Breast epithelium (tissue), 4 donors: ENCODE data around the gene PPP1R37. TPM values are rescaled to one million over a fixed set of nuclear protein-coding genes. Genes with fewer than 3 reads are reported as not detected.

Experiments used
- DNase-seq, 2 donors: peaks; one replicate each; pipeline ENCODE4 v3.0.0-alpha.2; 2019; ENCODE audit warnings: low spot score in 2 of 2
- H3K27ac ChIP-seq, 2 donors: fragments of 200-600 bp; sonication (generic) in 1 of 2; one replicate each; pipeline ENCODE4 v1.5.1; 2016 to 2019; ENCODE audit warnings: mild to moderate bottlenecking in 1 of 2
- H3K27me3 ChIP-seq, 2 donors: fragments of 200-600 bp; sonication (generic) in 1 of 2; one replicate each; pipeline versions ENCODE4 v1.5.1 to v1.6.0; 2017 to 2019; ENCODE audit warnings: control low read depth in 1 of 2, mild to moderate bottlenecking in 1 of 2
- H3K36me3 ChIP-seq: fragments of 200-600 bp; one replicate; pipeline ENCODE4 v1.5.1; 2019
- H3K4me1 ChIP-seq, 2 donors: fragments of 200-600 bp; sonication (generic); one replicate each; pipeline ENCODE4 v1.5.1; 2016 to 2019; ENCODE audit warnings: control low read depth in 1 of 2
- H3K4me3 ChIP-seq, 3 donors: fragments of 200-600 bp; sonication (generic); 1 replicate in 2 of 3; 2 replicates in 1 of 3; pipeline ENCODE4 v1.5.1; 2016 to 2019; ENCODE audit warnings: mild to moderate bottlenecking in 3 of 3, moderate library complexity in 2 of 3
- H3K9me3 ChIP-seq, 2 donors: fragments of 200-600 bp; sonication (generic) in 1 of 2; one replicate each; pipeline ENCODE4 v1.5.1; 2016 to 2019; ENCODE audit warnings: control low read depth in 1 of 2
- CTCF ChIP-seq, 3 donors: fragments of 450-650 bp; IDR thresholded peaks; one replicate each; pipeline ENCODE4 v1.5.1; 2016 to 2017; ENCODE audit warnings: antibody characterized with exemption in 3 of 3, mild to moderate bottlenecking in 3 of 3, moderate library complexity in 3 of 3
- POLR2A ChIP-seq: fragments of 450-650 bp; IDR thresholded peaks from one replicate; pipeline ENCODE4 v1.6.1; 2016; ENCODE audit warnings: antibody characterized with exemption, mild to moderate bottlenecking, moderate library complexity
- POLR2AphosphoS5 ChIP-seq, 3 donors: sonication (generic); formaldehyde crosslinking; IDR thresholded peaks; one replicate each; pipeline ENCODE4 v1.6.1; 2017; ENCODE audit warnings: antibody characterized with exemption in 3 of 3
- intact Hi-C: fragments of 100-400 bp; cut with DNase I; formaldehyde crosslinking; loops from one replicate; pipeline ENCODE4 v1.15.1; 2023; ENCODE audit warnings: low total_unique reads
- total RNA-seq, 3 donors: library from RNA; depleted of rRNA; stranded (reverse); fragments of >200 nt; gene quantifications; one replicate each; pipeline ENCODE4 v1.1.0, GENCODE V29; 2016

Gene PPP1R37
- total RNA-seq, 3 donors from 2014 or later, result 18.6 to 50.8 (median 33.8) TPM

DNA sequence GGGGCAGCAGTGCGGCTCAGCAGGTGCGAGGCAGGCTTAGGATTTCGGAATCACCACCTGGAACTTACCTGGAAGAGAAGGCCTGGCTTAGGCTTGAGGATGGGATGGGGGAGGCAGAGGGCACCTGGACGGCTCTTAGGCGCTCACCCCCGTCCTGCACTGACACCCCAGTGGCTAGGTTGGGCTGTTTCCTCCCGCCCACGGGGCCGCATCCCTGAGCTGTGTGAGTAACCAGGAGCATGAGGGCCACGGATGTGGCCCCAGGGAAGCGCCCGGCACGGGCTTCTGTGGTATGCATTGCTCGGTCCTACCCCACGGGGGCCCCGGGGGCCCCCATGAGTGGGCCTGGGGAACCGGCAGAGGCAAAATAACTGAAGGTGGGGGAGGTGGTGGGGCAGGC lies 70.2 kb downstream of the PPP1R37 start:
- no peak overlapping the region for H3K4me3 ChIP-seq
- TF ChIP-seq POLR2A (no peak), POLR2AphosphoS5 (IDR thresholded peaks at IDR 0.05) (no peak), CTCF (IDR thresholded peaks at IDR 0.05) (no peak)
- no peaks in the 10 kb centered on the region for H3K9me3 ChIP-seq
- H3K27ac ChIP-seq, result peak overlapping the region; percentile 50 to 61
- intact Hi-C loops, result no loop called here
- peaks cover 11 to 16% of the 10 kb centered on the region in 2 donors for H3K4me1 ChIP-seq
- peaks cover 0 to 7% of the 10 kb centered on the region in 2 donors for H3K27me3 ChIP-seq
- H3K36me3 ChIP-seq, result no peaks in the 10 kb centered on the region
- DNase-seq, result no peak

DNA sequence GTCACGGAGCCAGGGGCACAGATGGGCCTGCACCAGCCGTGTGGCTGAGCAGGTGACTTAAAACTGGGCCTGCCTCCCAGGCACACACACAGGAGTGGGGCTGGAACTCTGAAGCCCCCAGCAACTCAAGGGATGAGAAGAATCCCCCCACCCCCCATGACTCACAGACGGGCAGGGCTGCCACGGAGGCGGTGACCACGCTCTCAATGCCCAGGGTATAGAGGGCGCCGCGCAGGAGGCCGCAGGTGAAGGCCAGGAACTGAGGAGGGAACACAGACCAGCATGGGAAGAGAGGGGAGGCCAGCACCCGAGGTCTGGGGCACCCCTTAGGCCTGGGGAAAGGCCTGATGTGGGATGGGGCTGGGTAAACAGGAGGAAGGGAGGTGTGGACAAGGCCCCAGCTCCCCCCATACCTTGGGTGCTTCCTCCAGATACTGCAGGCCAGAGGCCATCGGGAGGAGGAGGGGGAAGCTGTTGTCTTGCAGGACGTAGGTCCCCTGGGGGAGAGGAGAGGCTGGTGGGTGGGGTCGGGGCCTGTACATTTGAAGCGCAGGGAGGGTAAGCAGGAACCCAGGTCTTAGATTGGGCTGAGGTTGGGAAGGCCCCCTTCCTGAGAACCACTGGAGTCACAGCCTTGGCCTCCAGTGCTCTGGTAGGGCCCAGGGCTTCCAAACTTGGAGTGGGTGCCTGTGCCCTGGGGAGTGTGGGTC lies 70.9 kb downstream of the PPP1R37 start:
- Histone ChIP-seq H3K36me3 (no peaks in the 10 kb centered on the region), H3K4me1 (peaks cover 11 to 16% of the 10 kb centered on the region in 2 donors), H3K27me3 (peaks cover 0 to 3% of the 10 kb centered on the region in 2 donors), H3K27ac (peak overlapping the region; percentile 56 to 61), H3K9me3 (no peaks in the 10 kb centered on the region), H3K4me3 (peak overlapping the region in 1 of 3 donors; percentile 0)
- intact Hi-C loops, result no loop called here
- DNase-seq, result no peak
- no peak for TF ChIP-seq POLR2A
- TF ChIP-seq POLR2AphosphoS5 (IDR thresholded peaks at IDR 0.05), result no peak
- no peak for TF ChIP-seq CTCF (IDR thresholded peaks at IDR 0.05)

GRCh38 chr19:45164577-45165335 lies 71.8 kb downstream of the PPP1R37 start:
- intact Hi-C loops, result loop anchor here (5.0 kb wide), 1 partner anchor 1717 kb away; no protein-coding TSS in a partner anchor

DNA sequence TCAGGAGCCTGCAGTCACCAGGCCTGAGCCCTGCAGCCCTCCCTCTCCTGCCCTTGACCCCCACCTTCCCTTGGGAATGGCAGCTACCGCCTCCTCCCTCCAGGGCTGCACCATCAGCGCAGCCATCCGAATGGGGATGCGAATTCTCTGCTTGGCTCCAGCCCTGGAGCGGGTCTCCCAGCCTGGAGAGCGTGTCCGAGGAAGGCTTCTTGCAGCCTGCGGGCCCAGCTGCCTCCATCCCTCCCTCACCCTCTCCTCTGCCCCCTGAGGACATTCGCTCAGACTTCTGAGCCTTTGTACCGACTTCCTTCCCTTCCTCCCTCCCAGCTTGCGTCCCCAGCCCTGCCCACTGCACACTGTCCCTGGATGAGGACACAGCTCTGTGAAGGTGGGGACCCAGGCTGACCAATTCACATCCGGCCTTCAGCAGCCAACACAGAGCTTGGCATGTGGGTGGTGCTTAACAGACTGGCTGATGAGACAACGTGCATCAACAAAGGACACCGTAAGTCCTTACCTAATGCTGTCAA lies 73.8 kb downstream of the PPP1R37 start:
- DNase-seq, result no peak
- intact Hi-C loops, result loop anchor here (5.0 kb wide), 1 partner anchor 1719 kb away; no protein-coding TSS in a partner anchor
- Histone ChIP-seq H3K36me3 (no peaks in the 10 kb centered on the region), H3K9me3 (no peaks in the 10 kb centered on the region), H3K4me3 (no peak overlapping the region), H3K27ac (peak overlapping the region in 1 of 2 donors; percentile 55), H3K4me1 (peaks cover 3 to 9% of the 10 kb centered on the region in 2 donors), H3K27me3 (no peaks in the 10 kb centered on the region)
- no peak for TF ChIP-seq POLR2A
- no peak for TF ChIP-seq CTCF (IDR thresholded peaks at IDR 0.05)
- no peak for TF ChIP-seq POLR2AphosphoS5 (IDR thresholded peaks at IDR 0.05)

More at GRCh38 chr19:45164577-45165335, 71.8 kb downstream of the PPP1R37 start:
- Histone ChIP-seq H3K4me1 (peaks cover 11 to 16% of the 10 kb centered on the region in 2 donors), H3K9me3 (no peaks in the 10 kb centered on the region), H3K36me3 (no peaks in the 10 kb centered on the region), H3K4me3 (peak overlapping the region in 2 of 3 donors; percentile 0 to 35), H3K27ac (peak overlapping the region; percentile 56 to 61), H3K27me3 (no peaks in the 10 kb centered on the region)
- TF ChIP-seq CTCF (IDR thresholded peaks at IDR 0.05) (no peak), POLR2AphosphoS5 (IDR thresholded peaks at IDR 0.05) (no peak), POLR2A (no peak)
- peak; percentile 80 to 85 for DNase-seq
